ENCODE data around the gene YAP1.
A peak's percentile ranks its signal among the peaks of the same experiment; 100 is the strongest.
"Not testable (repeated sequence)": the region's sequence is repeated elsewhere in the genome, so short reads cannot be mapped to it uniquely, and the experiment has no call there.

YAP1 gene

DNA sequence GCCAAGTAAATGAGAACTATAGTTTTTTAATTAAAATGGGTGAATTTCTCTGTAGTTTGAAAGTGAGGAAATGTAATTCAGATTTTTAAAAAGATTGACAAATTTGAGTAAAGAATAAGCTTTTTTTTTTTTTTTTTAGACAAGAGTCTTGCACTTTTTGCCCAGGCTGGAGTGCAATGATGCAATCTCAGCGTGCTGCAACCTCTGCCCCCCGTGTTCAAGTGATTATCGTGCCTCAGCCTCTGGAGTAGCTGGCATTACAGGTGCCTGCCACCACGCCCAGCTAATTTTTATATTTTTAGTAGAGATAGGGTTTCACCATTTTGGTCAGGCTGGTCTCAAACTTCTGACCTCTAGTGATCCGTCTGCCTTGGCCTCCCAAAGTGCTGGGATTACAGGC is 90.1 kb downstream of the YAP1 start:
- not testable (repeated sequence) for DNase-seq (ENCODE audit: low read depth)

DNA sequence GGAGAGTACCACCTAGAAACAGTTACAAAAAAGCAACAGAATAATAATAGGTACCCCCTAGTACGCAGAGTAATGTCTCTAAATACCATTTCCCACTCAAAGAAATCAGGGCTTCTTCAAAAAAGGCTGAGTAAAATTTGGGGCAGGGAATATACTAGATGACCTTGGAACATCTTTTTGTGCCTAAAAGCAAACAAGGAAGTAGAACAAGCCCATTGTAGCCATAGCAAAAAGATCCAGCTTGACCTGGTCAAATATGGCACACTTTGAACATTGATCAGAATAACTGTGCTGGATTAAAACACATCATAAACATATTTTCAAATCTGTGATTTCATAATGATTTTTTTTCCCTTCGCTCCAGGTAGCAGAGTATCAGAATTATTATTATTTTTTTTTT is 91.5 kb downstream of the YAP1 start:
- no peak for DNase-seq (ENCODE audit: low read depth)

DNA sequence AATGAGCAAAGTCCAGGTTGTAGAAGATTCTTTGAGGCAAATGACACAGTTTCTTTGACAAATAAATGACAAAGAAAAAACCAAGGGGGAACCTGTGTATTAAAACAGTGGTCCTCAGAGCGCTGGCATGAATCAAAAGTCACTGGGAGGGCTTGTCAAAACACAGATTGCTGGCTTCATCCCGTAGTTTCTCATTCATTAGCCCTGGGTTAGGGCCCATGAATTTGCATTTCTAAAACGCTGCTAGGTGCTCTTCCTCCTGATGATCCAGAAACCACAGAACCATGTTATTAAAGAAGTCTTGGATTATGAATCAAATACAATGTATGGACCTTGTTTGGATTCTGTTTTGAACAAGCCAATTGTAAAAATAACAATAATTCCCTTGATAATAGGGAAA is 92.7 kb downstream of the YAP1 start:
- no peak for DNase-seq (ENCODE audit: low read depth)

DNA sequence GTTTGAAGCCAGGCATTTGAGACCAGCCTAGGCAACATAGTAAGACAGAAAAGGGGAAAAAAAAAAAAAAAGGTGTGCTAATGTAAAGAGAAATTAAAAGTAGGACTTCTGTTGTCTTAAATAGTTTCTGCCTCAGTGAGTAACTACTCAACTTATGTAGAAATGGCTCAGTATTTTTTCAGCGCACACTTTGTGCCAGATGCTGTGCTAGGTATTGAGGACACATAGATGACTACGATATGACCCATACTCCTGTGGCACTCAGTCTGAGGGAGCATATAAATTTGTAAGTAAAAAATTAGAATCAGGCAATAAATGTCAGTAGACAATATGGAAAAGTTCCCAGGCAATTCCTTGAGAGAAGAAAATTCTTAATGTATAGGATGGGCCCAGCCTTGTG is 93.9 kb downstream of the YAP1 start:
- DNase-seq (ENCODE audit: low read depth) = no peak

DNA sequence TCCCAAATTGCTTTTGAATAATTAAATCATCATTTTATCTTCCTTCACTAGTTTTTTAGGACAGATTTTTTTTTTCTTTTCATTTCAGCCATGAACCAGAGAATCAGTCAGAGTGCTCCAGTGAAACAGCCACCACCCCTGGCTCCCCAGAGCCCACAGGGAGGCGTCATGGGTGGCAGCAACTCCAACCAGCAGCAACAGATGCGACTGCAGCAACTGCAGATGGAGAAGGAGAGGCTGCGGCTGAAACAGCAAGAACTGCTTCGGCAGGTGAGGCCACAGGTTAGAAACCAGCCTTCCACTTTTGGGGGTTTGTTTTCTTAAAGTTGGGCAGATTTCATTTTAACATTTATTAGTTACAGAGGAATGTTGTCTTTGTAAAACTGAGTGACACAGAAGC is 95.6 kb downstream of the YAP1 start:
- no peak for DNase-seq (ENCODE audit: low read depth)

DNA sequence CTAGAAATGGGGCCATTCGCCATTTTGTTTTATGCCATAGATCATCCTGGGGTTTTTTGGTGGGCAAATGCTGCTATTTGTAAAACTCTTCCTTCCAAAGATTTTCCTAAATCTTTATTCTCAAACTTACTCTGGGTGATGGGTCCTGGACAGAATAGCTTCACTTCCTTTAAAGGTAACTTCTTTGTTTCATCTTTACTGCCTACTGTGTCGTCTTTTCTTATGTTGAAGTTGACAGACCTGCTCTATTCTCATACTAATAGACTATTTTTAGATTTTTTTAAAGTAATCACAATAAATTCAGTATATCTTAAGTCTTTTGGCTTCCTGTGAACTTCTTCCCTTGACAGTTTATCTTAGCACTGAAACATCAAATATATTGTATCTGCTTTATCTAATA is 98.6 kb downstream of the YAP1 start:
- no peak for DNase-seq (ENCODE audit: low read depth)

DNA sequence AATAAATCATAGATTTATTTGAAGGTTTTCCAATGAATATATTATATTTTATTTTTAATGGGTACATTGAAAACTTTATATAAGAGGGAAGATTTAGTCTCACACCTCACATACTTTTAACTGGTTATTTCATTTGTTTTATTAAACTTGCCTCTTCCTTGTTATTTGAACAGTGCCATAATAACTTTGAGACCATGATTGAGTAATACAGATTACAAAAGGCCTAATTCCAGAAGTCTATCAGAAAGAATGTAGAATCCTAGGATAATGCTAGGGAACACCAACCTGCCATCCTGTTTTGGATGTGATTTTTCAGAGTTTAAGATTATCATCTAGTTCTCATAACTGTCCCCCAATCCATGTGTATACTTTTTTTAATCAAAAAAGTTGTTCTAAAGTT is 104.4 kb downstream of the YAP1 start:
- no peak for DNase-seq (ENCODE audit: low read depth)

DNA sequence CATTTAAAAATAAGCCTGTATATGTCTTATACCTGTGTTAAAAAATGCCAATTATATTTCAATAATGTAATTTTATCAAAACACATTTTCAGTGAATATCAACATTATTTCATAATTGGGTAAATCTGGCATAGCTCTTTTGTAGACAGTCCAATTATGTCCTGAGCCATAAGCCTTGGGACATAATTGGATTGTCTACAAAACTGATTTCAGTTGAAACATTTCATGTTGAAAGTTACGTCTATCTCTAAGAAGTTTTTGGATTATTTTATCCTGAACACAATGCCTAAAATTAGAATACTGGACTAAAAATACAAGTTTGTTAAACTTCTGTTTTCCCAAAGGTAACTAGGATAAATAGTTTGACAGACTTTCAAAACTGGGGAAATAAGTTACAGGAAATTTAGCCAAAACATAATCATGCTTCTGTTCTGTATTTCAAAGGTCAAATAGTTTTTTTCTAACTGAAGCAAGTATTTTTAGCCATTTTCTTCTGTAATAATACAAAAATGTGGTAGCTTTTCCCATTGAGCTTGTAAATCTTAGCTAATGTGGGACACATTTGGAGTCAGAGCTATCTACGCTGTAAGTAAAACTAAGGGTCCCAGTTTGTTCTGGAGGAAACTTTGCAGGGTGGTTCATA is 106.3 kb downstream of the YAP1 start:
- peak; percentile 63 for DNase-seq (ENCODE audit: low read depth)

DNA sequence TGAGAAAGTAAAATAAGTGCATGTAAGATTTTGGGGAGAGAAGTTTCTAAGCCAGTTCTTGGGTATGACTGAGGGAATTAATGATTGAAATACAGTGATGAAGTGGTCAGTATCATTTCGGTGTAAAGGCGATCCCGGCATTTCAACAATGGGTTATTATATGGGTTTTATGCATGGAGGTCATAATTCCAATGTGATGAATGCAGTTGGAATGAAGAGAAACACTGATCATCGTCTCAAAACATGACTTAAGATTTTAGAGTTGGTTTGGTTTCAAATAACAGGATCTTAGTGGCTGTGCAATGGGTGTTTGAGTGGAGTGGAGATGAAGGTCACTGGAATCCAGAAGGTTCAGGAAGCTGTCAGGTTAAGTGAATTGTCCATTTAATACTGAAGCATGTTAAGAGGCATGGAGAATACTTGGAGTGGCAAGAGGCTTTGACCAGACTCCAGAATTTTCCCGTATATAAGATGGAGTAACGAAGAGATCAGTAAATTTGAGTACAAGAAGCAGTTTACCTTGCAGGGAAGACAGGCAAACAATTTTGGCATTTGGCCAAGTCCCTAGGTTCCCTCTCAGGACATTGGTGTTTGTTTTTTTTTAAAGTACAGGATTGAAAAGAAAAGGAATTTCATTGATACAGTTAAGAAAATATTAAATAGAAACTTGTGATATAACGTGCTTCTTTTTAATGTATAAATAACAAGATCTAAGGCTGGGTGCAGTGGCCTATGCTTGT is 110.7 kb downstream of the YAP1 start:
- peak; percentile 38 for DNase-seq (ENCODE audit: low read depth)

DNA sequence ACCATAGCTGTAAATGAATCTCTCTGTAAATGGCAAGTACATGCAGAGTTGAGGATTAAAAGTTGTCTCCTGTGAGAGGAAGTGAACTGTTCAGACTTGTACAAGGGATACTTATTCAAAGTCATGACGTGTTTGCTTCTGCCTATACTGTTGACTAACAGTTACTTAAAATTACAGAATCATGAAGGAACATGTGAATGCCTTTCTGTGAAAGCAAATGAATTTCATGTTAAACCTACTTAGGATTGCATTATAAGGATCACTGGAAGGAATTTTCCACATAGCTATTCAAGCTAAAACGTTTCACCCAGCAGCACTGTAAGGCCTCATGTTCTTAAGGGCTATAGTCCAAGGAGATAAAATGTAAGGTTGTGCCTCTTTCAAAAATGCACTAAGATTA is 113.6 kb downstream of the YAP1 start:
- peak; percentile 38 for DNase-seq (ENCODE audit: low read depth)

DNA sequence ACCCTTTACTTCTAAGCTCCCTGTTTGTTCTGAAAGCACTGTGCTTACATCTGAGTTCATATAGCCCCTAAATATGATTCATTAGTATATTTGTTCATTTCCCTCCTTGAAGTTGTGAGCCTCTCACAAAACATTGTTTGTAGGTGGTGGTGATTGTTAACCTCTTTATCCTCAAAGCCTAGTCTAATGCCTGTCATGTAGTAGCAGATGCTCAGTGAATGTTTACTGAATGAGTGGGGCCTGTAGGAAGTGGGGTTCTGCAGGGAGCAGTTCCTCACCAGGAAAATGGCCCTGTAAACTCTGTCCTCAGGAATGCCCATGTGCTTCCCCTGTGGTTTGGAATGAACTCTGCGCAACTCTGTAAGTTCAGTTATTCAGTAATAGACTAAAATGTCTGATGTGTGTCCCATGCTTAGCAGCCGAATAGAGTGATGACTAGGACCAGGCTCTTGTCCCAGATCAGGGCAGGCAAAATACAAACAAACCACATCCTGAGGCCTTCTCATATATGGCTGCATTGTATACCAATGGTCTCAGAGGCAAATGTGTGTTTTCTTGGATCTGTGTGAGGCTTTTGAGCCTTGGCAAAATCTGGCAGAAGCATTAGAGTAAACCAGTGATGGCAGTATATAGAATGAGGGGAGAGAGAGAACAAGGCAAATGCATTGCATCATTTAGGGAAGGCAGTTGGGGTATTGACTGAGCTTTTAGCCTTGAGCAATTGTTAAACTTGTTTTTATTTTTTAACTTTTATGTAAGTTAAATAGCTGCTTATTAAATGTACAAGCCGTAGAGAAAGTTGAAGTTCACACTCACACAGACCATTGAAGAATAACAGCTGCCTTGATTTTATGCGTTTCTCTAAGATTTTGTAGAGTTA is 115.7 kb downstream of the YAP1 start:
- DNase-seq (ENCODE audit: low read depth) = peak; percentile 82

DNA sequence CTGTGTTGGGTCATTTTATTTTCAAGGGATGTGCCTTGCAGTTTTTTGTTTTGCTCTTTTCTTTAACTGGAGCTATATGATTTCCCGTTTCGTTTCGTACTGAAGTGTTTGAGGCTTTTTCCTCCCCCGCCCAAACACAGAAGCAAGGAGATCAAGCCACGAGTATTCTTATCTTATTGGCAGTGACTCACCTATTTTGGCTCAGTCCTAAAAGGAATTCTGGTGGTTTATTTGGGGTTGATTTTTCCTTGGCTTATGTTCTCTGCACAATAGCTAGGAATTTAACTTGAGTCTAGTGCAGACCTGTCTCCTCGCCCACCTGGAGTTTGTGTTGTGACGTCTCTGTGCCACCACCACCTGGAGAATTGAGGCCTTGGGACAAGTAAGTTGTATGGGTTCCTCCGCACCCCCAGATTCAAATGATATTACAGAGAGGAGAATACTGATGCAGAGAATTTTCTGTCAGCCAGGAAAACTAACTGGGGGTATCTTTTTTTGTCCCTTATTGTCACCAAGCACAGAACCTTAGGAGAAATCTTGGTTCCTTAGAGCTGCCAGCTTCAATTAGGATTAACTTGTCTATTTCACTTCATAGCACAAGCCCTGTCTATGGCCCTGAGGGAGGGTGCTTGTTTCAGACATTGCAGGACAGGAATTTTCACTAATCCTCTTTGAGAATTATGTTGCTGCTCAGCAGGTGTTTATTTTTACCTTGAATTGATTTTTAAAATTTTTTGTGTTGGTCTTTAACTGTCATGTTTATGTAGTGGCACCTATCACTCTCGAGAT is 116.6 kb downstream of the YAP1 start:
- DNase-seq (ENCODE audit: low read depth) = no peak

DNA sequence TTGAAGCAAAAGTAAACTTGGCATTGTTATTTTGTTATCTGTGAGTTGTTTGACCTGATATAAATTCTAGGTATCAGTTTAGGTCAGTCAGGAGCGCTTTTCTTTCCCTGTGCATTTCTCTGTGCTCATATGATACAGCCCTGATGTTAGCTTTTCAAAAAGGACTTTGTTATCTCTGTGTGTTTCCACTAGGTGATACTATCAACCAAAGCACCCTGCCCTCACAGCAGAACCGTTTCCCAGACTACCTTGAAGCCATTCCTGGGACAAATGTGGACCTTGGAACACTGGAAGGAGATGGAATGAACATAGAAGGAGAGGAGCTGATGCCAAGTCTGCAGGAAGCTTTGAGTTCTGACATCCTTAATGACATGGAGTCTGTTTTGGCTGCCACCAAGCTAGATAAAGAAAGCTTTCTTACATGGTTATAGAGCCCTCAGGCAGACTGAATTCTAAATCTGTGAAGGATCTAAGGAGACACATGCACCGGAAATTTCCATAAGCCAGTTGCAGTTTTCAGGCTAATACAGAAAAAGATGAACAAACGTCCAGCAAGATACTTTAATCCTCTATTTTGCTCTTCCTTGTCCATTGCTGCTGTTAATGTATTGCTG is 119.4 kb downstream of the YAP1 start:
- DNase-seq (ENCODE audit: low read depth) = no peak

DNA sequence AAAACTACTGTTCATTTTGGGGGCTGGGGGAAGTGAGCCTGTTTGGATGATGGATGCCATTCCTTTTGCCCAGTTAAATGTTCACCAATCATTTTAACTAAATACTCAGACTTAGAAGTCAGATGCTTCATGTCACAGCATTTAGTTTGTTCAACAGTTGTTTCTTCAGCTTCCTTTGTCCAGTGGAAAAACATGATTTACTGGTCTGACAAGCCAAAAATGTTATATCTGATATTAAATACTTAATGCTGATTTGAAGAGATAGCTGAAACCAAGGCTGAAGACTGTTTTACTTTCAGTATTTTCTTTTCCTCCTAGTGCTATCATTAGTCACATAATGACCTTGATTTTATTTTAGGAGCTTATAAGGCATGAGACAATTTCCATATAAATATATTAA is 119.9 kb downstream of the YAP1 start:
- no peak for DNase-seq (ENCODE audit: low read depth)

DNA sequence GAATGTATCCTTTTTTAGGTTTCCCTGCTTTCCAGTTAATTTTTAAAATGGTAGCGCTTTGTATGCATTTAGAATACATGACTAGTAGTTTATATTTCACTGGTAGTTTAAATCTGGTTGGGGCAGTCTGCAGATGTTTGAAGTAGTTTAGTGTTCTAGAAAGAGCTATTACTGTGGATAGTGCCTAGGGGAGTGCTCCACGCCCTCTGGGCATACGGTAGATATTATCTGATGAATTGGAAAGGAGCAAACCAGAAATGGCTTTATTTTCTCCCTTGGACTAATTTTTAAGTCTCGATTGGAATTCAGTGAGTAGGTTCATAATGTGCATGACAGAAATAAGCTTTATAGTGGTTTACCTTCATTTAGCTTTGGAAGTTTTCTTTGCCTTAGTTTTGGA is 120.7 kb downstream of the YAP1 start:
- no peak for DNase-seq (ENCODE audit: low read depth)

DNA sequence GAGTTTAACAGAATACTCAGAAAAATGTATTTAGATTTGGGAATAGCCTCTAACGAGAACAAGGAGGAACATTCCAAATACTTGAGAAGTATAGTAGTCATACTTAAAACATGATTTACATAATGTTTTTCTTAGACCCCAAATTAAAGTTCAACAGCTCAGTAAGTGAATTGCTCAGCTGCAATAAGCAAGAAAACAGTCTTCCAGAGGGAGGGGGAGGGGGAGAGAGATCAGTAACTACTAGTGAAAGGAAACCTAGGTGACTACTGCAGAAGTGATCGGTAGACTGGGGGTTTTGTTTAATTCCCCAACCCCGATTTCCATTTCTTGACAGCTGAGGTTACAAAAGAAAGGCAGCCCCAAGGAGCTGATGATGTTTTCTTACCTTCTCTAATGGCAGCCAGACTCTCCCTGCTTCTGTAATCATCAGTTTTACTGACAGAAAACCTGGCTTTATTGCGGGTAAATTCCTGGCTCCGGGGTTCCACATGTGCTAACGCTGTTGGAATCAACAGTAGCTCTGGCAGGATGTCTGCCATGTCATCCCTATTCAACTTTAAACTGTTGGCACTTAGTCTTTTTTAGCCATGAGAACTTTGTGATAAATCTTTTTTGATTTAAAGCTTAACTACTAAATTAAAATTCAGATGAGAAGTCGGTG is 124.7 kb downstream of the YAP1 start:
- peak; percentile 43 for DNase-seq (ENCODE audit: low read depth)

DNA sequence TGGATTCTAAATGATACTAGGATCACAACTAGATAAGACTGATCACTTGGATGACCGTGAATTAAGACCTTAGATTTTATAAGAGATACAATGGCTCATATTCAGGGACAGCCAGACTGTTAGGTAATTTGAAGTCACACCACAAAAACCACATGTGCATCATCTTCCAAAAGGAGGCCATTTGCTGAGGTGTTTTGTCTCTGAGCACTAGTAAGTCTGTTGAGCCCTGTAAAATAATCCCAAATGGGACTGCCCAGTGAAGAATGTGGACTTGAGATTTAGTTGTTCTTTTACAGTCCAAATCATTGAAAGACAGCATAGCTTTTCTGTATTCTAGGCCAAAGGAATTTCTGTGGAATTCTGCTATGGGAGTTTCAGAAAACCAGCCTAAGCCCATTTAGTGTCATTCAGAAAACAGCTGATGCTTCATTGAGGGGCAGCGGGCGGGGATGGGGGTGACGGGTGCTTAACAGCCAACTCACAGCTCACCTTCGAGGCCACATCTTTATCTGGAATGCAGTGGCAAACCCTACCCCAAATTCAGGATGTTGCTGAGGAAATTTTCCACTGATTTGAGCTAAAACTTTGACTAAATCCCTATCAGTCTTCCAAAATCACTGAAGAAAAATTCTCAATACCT is 127.0 kb downstream of the YAP1 start:
- DNase-seq (ENCODE audit: low read depth) = peak; percentile 50

DNA sequence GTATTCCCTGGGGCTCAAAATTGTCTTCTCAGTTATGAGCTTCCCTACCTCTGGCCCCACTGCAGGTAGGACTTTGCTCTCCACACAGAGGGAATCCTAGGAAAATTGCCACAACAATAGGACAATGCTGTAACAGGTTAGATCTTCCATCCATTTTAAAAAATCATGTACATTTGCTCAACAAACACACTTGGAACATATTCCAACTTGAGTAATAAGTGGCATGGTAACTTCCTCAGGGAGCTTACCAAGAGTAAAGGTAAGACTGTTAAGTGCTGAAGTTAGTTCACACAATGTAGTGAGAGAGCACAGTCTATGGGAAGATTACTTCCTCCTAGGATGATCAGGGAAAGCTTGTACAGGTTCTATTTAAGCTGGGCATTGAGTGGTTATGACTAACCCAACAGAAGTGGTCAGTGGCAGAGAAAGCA is 128.2 kb downstream of the YAP1 start:
- no peak for DNase-seq (ENCODE audit: low read depth)

DNA sequence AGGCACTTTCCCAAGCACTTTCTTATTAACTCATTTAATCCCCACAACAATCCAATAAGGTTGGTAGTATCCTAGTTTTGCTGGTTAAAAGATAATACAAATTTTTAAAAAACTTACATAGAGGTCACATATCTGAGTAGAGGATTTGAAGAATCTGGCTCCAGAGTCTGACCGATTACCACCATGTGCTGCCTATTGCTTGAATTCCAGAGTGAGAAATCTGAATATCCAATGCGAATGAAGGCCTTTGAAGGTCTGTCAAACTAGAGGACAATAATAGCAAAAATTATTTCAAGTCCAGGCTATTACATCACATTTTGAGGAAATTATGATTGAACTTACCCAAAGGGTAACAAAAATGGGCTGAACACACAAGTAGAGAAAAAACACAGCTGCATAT is 129.2 kb downstream of the YAP1 start:
- no peak for DNase-seq (ENCODE audit: low read depth)

DNA sequence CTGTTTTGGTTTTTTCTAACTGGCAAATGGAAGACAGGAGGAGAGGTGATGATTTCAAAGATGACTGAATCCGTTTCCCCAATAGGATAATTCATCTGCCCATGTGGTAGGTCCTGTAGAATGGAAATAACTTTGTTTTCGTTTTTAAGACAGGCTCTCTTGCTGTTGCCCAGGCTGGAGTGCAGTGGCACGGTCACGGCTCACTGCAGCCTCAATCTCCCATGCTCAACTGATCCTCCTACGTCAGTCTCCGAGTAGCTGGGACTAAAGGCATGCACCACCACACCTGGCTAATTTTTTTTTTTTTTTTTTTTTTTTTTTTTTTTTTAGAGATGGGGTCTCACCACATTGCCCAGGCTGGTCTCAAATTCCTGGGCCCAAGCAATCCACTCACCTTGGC is 129.7 kb downstream of the YAP1 start:
- no peak for DNase-seq (ENCODE audit: low read depth)

DNA sequence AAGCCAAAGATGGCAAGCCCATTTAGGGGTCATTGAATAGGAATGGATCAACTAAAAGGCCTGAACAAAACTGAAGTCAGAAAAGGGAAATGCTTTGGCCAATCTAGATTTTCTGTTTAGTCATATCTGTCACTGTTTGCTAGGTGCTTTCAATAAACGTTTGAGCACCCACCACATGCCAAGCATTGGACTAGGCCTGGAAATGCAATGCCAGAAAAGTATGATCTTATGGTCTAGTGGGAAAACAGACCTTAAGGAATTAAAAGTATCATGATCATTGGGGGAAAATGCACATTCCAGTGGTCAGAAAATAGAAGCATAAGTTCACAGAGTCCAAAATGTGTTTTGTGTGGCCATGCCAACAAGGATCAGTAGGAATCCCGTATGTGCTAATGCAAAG is 130.3 kb downstream of the YAP1 start:
- peak; percentile 78 for DNase-seq (ENCODE audit: low read depth)

Data from fibroblast of gingiva (primary cell).